ENCODE results near the gene SFTPB. TPM values are rescaled to one million over a fixed set of nuclear protein-coding genes. Genes with fewer than 3 reads are reported as not detected.
"Not testable (repeated sequence)": the region's sequence is repeated elsewhere in the genome, so short reads cannot be mapped to it uniquely, and the experiment has no call there.

The SFTPB gene
- total RNA-seq, 4 donors from 2014 or later, result not detected

DNA sequence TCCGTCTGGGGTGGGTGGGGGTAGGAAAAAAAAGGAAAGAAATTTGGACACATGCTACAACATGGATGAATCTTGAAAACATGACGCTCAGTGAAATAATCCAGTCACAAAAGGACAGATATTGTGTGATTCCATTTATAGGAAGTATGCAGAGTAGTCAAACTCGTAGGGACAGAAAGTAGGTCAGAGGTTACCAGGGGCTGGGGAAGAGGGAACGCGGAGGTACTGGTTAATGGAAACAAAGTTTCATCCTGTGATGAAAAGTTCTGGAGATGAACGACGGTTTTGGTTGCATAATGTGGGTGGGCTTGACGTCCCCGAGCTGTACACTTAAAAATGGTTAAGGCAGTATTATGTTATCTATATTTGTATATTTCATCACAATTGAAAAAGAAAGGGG, 4.5 kb upstream of the SFTPB start:
- Histone ChIP-seq H3K4me1 (peaks cover 16 to 26% of the 10 kb centered on the region in 2 donors), H3K27me3 (no peaks in the 10 kb centered on the region), H3K4me3 (no peak overlapping the region), H3K27ac (peak overlapping the region in 1 of 4 donors; percentile 19), H3K36me3 (no peaks in the 10 kb centered on the region), H3K9me3 (no peaks in the 10 kb centered on the region)
- intact Hi-C loops (cut with DNase I; ENCODE audit: low total_unique reads) (loop anchor here (2.0 kb wide), 1 partner anchor 24 kb away; no protein-coding TSS in a partner anchor), in situ Hi-C loops (cut with MboI; ENCODE audit: low sequenced_read_pairs in 4 of 4) (no loop called here)
- ATAC-seq, result no peak
- DNase-seq, result peak in 1 of 2 donors; percentile 6
- TF ChIP-seq, protein P1, sequence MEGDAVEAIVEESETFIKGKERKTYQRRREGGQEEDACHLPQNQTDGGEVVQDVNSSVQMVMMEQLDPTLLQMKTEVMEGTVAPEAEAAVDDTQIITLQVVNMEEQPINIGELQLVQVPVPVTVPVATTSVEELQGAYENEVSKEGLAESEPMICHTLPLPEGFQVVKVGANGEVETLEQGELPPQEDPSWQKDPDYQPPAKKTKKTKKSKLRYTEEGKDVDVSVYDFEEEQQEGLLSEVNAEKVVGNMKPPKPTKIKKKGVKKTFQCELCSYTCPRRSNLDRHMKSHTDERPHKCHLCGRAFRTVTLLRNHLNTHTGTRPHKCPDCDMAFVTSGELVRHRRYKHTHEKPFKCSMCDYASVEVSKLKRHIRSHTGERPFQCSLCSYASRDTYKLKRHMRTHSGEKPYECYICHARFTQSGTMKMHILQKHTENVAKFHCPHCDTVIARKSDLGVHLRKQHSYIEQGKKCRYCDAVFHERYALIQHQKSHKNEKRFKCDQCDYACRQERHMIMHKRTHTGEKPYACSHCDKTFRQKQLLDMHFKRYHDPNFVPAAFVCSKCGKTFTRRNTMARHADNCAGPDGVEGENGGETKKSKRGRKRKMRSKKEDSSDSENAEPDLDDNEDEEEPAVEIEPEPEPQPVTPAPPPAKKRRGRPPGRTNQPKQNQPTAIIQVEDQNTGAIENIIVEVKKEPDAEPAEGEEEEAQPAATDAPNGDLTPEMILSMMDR (IDR thresholded peaks at IDR 0.05 in 4 of 5, conservative IDR thresholded peaks at IDR 0.05 in 1 of 5), result no peak
- TF ChIP-seq POLR2A (IDR thresholded peaks at IDR 0.05), result no peak

DNA sequence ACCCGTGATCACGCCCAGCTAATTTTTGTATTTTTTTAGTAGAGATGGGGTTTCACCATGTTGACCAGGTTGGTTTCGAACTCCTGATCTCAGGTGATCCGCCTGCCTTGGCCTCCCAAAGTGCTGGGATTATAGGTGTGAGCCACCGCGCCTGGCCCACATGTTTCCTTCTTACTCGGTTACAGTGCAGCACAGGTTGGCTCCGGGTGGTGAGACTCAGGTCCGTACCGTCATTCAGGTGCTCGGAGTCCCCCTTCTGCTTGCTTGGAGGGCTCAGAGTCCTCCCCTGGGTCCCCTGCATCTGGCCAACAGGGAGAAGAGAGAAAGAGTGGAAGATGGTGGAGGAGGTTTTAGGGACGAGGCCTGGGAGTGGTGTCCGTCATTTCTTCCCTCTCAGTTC, 2.4 kb upstream of the SFTPB start:
- peak in 1 of 2 donors; percentile 8 for DNase-seq
- intact Hi-C loops (cut with DNase I; ENCODE audit: low total_unique reads), result not testable (repeated sequence)

DNA sequence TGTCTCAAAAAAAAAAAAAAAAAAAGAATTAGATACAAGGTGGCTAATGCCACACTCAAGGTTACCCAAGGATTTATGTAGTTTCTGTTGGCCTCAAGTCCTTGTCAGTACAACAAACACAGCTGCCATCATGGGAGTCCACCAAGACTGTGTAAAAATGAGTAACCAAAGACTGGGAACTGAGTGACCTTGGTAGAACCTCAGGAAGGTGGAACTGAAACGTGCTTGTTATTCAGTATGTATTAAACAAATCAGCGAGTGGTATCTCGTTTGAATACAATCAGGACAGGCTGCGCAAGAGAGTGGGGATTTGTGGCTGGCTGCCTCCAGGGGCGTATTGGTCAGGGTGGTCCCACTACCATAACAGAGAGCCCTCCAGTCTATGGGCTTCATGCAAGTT, 1.6 kb upstream of the SFTPB start:
- ATAC-seq, result no peak
- intact Hi-C loops (cut with DNase I; ENCODE audit: low total_unique reads) (no loop called here), in situ Hi-C loops (cut with MboI; ENCODE audit: low sequenced_read_pairs in 4 of 4) (no loop called here)
- no peak overlapping the region for H3K27ac ChIP-seq
- no peaks in the 10 kb centered on the region for H3K9me3 ChIP-seq
- DNase-seq, result peak in 1 of 2 donors; percentile 2
- no peak overlapping the region for H3K4me3 ChIP-seq
- no peak for TF ChIP-seq POLR2A (IDR thresholded peaks at IDR 0.05)
- TF ChIP-seq, protein P1 (IDR thresholded peaks at IDR 0.05 in 4 of 5, conservative IDR thresholded peaks at IDR 0.05 in 1 of 5), result no peak
- no peaks in the 10 kb centered on the region for H3K36me3 ChIP-seq
- H3K4me1 ChIP-seq, result peaks cover 7 to 17% of the 10 kb centered on the region in 2 donors
- H3K27me3 ChIP-seq, result no peaks in the 10 kb centered on the region

More for the DNA sequence above, 2.4 kb upstream of the SFTPB start:
- ATAC-seq; in situ Hi-C loops (cut with MboI; ENCODE audit: low sequenced_read_pairs in 4 of 4); H3K4me3 ChIP-seq; H3K27me3 ChIP-seq; H3K27ac ChIP-seq; H3K9me3 ChIP-seq; H3K36me3 ChIP-seq: not testable (repeated sequence)
- peaks cover 14 to 26% of the 10 kb centered on the region in 2 donors for H3K4me1 ChIP-seq

GRCh38 chr2:85668857-85669142, 801 bp upstream of the SFTPB start:
- no peaks in the 10 kb centered on the region for H3K9me3 ChIP-seq
- peak in 1 of 2 donors; percentile 6 for DNase-seq
- H3K36me3 ChIP-seq, result no peaks in the 10 kb centered on the region
- intact Hi-C loops (cut with DNase I; ENCODE audit: low total_unique reads) (no loop called here), in situ Hi-C loops (cut with MboI; ENCODE audit: low sequenced_read_pairs in 4 of 4) (no loop called here)
- ATAC-seq, result no peak
- no peak overlapping the region for H3K27ac ChIP-seq
- TF ChIP-seq, protein P1 (IDR thresholded peaks at IDR 0.05 in 4 of 5, conservative IDR thresholded peaks at IDR 0.05 in 1 of 5), result no peak
- no peak for TF ChIP-seq POLR2A (IDR thresholded peaks at IDR 0.05)
- peaks cover 1 to 12% of the 10 kb centered on the region in 2 donors for H3K4me1 ChIP-seq
- no peaks in the 10 kb centered on the region for H3K27me3 ChIP-seq
- no peak overlapping the region for H3K4me3 ChIP-seq

GRCh38 chr2:85667561-85668008, 414 bp downstream of the SFTPB start:
- TF ChIP-seq, protein P1 (IDR thresholded peaks at IDR 0.05 in 4 of 5, conservative IDR thresholded peaks at IDR 0.05 in 1 of 5), result no peak
- no peak for TF ChIP-seq POLR2A (IDR thresholded peaks at IDR 0.05)
- H3K36me3 ChIP-seq, result no peaks in the 10 kb centered on the region
- ATAC-seq, result no peak
- DNase-seq, result peak in 1 of 2 donors; percentile 11
- peaks cover 7 to 9% of the 10 kb centered on the region in 2 donors for H3K4me1 ChIP-seq
- no peak overlapping the region for H3K4me3 ChIP-seq
- in situ Hi-C loops (cut with MboI; ENCODE audit: low sequenced_read_pairs in 4 of 4) (no loop called here), intact Hi-C loops (cut with DNase I; ENCODE audit: low total_unique reads) (no loop called here)
- no peaks in the 10 kb centered on the region for H3K9me3 ChIP-seq
- H3K27me3 ChIP-seq, result no peaks in the 10 kb centered on the region
- H3K27ac ChIP-seq, result no peak overlapping the region
